MM.1S (cell line): Measurements from ENCODE around the gene DTD1.

Source experiments
- CTCF ChIP-seq: fragments of 300-600 bp; sonication (generic); IDR thresholded peaks from 2 replicates; pipeline ENCODE4 v1.5.1; 2016; ENCODE audit warnings: antibody characterized with exemption, low read length, mixed read lengths
- EZH2 ChIP-seq: fragments of 300-600 bp; sonication (generic); optimal IDR thresholded peaks from 2 replicates; pipeline ENCODE3; 2017; ENCODE audit warnings: low read depth, mild to moderate bottlenecking, antibody characterized with exemption, low read length, mixed read lengths

GRCh38 chr20:18662279-18663040 is 74.6 kb downstream of the DTD1 start:
- TF ChIP-seq CTCF, result no peak
- TF ChIP-seq EZH2, result no peak
